GF-D8 (cell line): ENCODE measurements around the gene OR6C74.

ENCODE experiments used
- DNase-seq: peaks from one replicate; lab custom pipeline; 2025; lab: John Stamatoyannopoulos, UW

Gene OR6C74

GRCh38 chr12:55244309-55244708, at the start of gene OR6C74:
Gene OR6C74, plus strand, starts transcription at chr12:55244609. Its CDS starts 2,679 bp downstream, at chr12:55247288.
- DNase-seq, result no peak

- no peak for DNase-seq
Observed at GRCh38 chr12:55220725-55221124, 23.7 kb upstream of the OR6C74 start, which contains the start of gene OR10A7. Gene OR10A7, plus strand, starts transcription at chr12:55221025. Its CDS starts 0 bp downstream, at chr12:55221025.

GRCh38 chr12:55226523-55226922, 17.9 kb upstream of the OR6C74 start:
- no peak for DNase-seq

GRCh38 chr12:55227643-55228042, 16.8 kb upstream of the OR6C74 start:
- no peak for DNase-seq

GRCh38 chr12:55246159-55246558, 1.8 kb downstream of the OR6C74 start:
- no peak for DNase-seq

- no peak for DNase-seq
Observed at GRCh38 chr12:55250944-55251343, 6.5 kb downstream of the OR6C74 start.

- no peak for DNase-seq
Observed at GRCh38 chr12:55253281-55253680, 8.9 kb downstream of the OR6C74 start.

GRCh38 chr12:55256831-55257230, 12.4 kb downstream of the OR6C74 start:
- no peak for DNase-seq

- DNase-seq, result no peak
Observed at GRCh38 chr12:55258303-55258702, 13.9 kb downstream of the OR6C74 start.

- DNase-seq, result no peak
Observed at GRCh38 chr12:55280991-55281390, 36.6 kb downstream of the OR6C74 start.

GRCh38 chr12:55289999-55290398, 45.6 kb downstream of the OR6C74 start:
- no peak for DNase-seq
